ENCODE results near the gene POLR3K.
"Not testable (repeated sequence)": the region's sequence is repeated elsewhere in the genome, so short reads cannot be mapped to it uniquely, and the experiment has no call there.

Gene POLR3K

DNA sequence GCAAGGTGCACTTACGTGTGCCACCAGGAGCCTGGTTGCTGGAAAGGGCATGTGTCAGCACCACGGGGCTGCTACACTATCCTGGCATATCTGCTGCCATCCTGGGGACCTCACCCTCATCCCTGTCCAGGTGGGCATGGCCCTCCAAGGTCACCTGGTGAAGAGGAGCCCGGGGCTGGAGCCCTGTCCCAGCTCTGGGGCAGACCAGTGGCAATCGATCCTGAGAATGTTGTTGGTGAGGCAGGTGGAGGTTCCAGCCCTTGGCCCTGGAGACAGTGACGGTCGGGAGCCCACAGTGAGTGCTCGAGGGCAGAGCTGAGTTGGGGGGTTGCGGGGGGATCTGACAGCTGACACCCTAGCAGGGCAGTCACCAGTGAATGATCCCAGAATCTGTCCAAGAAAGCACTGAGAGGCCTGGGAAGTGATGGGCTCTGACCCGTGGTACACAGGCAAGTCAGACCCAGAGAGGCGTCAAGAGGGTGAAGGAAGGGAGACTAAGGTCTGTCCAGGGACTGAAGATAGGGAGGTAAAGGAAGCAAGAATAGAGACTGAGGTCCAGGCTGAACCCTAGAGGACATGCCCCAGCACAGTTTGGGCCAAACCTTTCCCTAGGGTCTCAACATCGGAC is 17.6 kb downstream of the POLR3K start:
- H3K27ac ChIP-seq: no peak overlapping the region

DNA sequence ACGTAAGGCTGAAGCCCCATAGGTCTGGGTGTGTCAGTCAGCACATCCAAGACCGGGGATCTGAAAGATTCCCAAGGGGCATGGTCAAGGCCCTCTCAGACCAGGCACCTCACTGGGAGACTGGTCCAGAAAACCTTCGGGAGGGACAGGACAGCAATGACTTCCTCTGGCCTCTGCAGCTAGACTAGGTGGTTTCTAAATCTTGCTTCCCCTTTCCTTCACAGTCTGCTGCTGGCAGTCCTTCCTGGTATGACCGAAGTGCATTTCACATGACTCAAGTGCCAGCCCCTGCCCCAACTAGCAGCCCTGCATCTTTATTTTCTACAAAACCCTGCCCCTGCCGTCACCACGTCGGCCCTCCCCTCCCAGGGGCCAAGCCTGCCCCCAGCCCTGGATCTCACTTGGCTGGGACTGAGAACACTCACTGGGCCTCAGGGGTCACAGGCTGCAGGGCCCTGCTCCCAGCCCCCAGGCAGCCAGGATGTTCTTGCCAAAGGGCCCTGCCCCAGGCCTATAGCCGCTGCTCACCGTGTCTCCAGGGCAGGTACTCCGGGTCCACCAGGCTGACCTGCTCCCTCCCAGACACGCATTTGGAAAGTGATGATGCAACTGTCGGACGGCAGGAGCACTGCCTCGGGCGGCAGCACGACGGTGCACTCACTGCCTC is 18.3 kb downstream of the POLR3K start:
- no peak overlapping the region for H3K27ac ChIP-seq

More for the DNA sequence above, 17.6 kb downstream of the POLR3K start:
- TF ChIP-seq, protein P1, sequence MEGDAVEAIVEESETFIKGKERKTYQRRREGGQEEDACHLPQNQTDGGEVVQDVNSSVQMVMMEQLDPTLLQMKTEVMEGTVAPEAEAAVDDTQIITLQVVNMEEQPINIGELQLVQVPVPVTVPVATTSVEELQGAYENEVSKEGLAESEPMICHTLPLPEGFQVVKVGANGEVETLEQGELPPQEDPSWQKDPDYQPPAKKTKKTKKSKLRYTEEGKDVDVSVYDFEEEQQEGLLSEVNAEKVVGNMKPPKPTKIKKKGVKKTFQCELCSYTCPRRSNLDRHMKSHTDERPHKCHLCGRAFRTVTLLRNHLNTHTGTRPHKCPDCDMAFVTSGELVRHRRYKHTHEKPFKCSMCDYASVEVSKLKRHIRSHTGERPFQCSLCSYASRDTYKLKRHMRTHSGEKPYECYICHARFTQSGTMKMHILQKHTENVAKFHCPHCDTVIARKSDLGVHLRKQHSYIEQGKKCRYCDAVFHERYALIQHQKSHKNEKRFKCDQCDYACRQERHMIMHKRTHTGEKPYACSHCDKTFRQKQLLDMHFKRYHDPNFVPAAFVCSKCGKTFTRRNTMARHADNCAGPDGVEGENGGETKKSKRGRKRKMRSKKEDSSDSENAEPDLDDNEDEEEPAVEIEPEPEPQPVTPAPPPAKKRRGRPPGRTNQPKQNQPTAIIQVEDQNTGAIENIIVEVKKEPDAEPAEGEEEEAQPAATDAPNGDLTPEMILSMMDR (conservative IDR thresholded peaks at IDR 0.05): no peak

DNA sequence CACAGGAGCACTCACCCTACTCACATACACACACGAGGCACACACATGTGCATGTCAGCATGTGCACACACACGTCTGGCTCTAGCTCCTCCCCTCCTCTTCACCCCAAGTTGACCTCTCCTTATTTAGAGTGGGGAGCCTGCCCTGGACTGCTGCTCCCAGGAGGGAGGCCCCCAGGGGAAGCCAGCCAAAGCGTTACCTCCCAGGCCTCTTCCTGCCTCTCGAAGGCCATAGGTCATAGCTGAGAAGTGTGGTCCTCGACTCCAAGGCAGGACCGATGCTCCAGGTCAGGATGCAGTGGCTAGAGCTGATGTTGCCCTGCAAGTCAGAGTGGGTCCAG is 18.8 kb downstream of the POLR3K start:
- H3K27ac ChIP-seq: no peak overlapping the region
- TF ChIP-seq, protein P1 (conservative IDR thresholded peaks at IDR 0.05): no peak

More for the DNA sequence above, 18.3 kb downstream of the POLR3K start:
- TF ChIP-seq, protein P1 (conservative IDR thresholded peaks at IDR 0.05): no peak

DNA sequence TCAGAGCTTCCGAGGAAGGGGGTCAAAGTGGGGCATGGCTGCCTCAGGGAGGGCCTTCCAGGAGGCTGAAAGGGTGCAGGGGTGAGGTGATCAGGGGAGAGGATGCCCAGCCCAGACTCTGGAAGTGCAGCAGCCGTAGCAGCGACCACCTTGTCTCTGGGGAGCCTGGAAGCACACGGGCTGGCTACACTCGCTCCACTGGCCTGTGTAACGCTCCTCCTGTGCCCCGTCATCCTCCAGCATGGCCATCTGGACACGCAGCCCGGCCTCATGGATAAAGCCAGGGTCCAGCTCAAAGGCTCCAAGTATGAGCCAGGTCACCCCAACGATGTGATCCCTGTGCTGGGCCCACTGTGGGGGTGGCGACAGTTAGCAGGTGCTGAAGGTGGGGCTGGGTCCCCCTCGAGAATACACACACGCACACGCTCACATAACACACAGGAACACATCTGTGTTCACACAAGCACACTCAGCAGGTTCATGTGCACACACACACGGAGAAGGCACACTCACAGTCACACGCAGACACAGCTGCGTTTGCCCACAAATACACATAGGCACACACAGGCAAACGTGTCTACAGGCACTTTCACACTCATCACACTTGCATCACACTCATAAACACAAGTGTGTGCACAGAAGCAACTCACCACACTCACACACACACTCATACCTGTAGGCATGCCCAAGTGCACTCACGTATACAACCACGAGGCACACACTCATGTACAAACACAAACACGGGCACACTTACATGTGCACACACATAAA is 19.3 kb downstream of the POLR3K start:
- H3K27ac ChIP-seq: no peak overlapping the region
- TF ChIP-seq, protein P1 (conservative IDR thresholded peaks at IDR 0.05): no peak

DNA sequence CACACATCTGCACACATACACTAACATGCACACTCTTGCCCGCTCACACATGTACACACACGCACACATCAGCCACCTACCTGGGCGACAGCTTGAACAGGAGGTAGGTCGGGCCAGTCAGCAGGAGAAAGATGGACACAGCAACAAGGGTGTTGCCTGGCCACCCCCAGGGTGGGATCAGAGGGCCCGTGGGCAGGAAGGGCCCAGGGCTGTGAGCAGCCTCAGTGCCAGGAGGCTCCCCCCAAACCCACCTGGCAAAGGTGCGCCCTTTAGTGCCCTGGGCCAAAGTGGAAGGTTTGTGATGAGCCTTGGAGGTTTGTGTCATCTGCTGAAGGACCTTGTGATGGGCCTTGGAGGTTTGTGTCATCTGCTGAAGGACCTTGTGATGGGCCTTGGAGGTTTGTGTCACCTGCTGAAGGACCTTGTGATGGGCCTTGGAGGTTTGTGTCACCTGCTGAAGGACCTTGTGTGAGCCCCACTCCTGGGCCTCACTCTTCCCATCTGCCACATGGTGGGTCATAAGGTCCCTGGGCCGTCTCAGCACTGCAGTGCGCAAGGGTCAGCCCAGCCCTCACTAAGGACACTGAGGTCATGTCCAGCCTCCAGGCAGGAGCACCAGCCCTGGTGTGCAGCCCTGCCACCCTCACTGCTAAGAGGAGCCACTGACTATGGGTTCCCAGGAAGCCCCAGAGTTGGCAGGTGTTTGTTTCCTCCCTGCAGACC is 20.1 kb downstream of the POLR3K start:
- not testable (repeated sequence) for H3K27ac ChIP-seq

DNA sequence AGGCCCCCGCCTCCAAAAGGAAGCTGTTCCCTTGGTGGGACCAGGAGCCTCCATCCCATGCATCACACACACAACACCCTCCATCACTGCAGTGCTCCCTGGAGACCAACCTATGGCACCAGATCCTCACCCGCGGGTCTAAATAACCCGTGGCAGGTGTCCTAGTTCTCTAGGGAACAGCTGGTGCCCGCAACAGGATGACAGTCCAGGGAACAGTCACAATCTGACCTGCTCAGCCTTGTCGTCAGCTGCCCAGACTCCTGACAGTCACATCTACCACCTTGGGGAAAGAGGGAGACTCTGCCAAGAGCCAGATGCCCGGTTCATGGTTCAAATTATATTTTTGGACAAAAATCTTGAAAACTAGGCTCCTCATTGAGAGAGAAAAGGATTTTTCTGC is 22.8 kb downstream of the POLR3K start:
- H3K27ac ChIP-seq: not testable (repeated sequence)

DNA sequence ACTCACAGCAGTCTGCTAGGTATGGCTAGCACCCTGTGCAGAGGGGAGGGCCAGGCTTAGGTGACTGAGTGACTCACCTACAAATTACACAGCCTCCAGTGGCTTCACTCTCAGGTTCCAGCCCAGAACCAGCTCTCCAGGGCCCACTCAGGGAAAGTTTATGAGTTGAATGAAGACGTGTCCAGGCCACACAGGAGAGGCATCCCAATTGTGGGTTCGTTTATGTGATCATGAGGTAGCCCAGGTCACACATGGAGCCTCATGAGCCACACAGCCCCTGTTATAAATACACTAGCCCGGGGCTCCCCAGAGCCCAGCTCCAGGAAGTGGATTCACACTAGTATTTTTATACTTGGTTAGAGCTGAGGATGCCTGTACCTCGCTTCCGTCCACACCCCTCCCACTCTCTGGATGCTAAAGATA is 27.5 kb downstream of the POLR3K start:
- not testable (repeated sequence) for H3K27ac ChIP-seq

DNA sequence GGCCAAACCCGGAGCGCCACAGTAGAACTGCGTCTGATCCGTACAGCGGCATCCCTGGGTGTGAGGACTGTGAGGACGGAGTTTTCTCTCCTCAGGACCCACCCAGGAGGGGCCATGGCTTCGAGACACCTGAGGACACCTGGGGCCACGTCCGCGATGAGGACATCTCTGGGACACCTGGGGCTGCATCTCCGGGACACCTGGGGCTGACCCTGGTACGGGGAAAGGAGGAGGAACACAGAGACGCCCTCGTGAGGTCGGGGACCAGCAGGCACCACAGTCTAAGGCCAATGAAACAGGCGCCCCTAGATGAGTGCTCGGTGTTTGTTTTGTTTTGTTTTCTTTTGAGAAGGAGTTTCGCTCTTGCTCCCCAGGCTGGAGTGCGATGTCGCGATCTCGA is 29.3 kb downstream of the POLR3K start:
- not testable (repeated sequence) for H3K27ac ChIP-seq

DNA sequence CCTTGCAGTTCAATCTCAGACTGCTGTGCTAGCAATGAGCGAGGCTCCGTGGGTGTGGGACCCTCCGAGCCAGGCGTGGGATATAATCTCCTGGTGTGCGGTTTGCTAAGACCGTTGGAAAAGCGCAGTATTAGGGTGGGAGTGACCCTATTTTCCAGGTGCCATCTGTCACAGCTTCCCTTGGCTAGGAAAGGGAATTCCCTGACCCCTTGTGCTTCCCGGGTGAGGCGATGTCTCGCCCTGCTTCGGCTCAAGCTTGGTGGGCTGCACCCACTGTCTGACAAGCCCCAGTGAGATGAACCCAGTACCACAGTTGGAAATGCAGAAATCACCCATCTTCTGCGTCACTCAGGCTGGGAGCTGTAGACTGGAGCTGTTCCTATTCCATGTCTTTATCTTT is 32.5 kb downstream of the POLR3K start:
- not testable (repeated sequence) for H3K27ac ChIP-seq

DNA sequence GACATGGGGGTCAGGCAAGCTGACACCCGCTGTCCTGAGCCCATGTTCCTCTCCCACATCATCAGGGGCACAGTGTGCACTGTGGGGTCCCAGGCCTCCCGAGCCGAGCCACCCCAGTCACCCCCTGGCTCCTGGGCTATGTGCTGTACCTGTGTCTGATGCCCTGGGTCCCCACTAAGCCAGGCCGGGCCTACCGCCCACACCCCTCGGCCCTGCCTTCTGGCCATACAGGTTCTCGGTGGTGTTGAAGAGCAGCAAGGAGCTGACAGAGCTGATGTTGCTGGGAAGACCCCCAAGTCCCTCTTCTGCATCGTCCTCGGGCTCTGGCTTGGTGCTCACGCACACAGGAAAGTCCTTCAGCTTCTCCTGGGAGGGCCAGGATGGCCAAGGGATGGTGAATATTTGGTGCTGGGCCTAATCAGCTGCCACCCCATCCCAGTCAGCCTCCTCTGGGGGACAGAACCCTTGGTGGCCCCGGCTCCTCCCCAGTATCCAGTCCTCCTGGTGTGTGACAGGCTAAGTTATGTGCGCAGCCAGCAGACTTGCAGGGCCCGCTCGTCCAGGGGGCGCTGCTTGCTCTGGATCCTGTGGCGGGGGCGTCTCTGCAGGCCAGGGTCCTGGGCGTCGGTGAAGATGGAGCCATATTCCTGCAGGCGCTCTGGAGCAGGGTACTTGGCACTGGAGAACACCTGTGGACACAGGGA is 36.2 kb downstream of the POLR3K start:
- not testable (repeated sequence) for H3K27ac ChIP-seq

DNA sequence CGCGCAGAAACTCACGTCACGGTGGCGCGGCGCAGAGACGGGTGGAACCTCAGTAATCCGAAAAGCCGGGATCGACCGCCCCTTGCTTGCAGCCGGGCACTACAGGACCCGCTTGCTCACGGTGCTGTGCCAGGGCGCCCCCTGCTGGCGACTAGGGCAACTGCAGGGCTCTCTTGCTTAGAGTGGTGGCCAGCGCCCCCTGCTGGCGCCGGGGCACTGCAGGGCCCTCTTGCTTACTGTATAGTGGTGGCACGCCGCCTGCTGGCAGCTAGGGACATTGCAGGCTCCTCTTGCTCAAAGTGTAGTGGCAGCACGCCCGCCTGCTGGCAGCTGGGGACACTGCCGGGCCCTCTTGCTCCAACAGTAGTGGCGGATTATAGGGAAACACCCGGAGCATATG is 42.6 kb downstream of the POLR3K start:
- not testable (repeated sequence) for H3K27ac ChIP-seq
